ENCODE results near the gene UBE2L5. TPM values are rescaled to one million over a fixed set of nuclear protein-coding genes. Genes with fewer than 3 reads are reported as not detected.
"Not testable (repeated sequence)": the region's sequence is repeated elsewhere in the genome, so short reads cannot be mapped to it uniquely, and the experiment has no call there.

UBE2L5 gene
- total RNA-seq, 1 donor from 2014 or later, result not detected

DNA sequence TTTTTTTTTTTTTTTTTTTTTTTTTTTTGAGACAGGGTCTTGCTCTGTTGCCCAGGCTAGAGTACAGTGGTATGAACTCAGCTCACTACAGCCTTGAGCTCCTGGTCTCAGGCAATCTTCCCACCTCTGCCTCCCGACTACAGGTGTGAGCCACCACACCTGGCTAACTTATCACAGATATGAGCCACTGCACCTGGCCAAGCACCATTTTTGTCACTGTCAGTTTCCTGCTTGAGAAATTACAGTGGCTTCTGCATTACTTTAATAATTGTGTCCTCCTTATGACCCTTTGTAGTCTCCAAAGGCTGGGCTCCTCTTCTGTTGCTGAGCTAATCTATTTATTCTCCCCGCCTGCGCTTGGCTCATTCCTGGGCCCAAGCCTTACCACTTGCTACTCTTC is 16.0 kb downstream of the UBE2L5 start:
- DNase-seq (ENCODE audit: low read depth), result no peak
- TF ChIP-seq, protein P1, sequence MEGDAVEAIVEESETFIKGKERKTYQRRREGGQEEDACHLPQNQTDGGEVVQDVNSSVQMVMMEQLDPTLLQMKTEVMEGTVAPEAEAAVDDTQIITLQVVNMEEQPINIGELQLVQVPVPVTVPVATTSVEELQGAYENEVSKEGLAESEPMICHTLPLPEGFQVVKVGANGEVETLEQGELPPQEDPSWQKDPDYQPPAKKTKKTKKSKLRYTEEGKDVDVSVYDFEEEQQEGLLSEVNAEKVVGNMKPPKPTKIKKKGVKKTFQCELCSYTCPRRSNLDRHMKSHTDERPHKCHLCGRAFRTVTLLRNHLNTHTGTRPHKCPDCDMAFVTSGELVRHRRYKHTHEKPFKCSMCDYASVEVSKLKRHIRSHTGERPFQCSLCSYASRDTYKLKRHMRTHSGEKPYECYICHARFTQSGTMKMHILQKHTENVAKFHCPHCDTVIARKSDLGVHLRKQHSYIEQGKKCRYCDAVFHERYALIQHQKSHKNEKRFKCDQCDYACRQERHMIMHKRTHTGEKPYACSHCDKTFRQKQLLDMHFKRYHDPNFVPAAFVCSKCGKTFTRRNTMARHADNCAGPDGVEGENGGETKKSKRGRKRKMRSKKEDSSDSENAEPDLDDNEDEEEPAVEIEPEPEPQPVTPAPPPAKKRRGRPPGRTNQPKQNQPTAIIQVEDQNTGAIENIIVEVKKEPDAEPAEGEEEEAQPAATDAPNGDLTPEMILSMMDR (conservative IDR thresholded peaks at IDR 0.05; ENCODE audit: low read depth, low read length), result no peak

DNA sequence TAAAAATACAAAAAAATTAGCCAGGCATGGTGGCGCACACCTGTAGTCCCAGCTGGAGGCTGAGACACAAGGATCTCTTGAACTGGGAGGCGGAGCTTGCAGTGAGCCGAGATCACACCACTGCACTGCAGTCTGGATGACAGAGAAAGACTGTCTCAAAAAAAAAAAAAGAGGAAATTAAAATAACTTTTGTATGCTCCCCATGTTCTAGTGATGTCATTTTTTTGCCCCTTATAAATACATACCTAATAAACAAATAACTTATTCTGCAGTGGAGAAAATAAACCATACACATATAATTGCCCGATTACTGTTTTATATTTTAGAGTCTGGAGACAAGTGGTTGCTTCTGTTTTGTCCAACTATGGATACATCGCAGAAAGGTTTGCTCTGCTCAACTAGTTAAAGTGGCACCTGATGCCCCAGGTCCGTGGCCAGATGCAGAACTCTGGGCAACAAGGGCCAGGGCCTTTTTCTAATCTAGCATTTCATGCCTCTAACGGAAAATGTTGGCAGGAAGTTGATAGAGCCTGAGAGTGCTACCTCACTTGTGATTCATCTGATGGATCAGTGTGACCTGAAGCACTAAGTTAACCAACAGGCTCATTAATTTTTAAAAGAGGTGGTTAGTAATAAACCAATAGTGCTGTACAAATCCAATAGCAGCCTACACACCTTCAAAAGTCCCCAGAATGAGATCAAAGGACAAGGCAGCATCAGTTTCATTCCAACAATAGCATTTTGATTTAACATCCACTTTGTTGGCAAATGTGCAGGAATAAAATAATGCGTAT is 18.8 kb downstream of the UBE2L5 start:
- peak; percentile 85 for DNase-seq (ENCODE audit: low read depth)
- H3K4me3 ChIP-seq (ENCODE audit: low read depth, low read length), result no peak overlapping the region
- TF ChIP-seq, protein P1 (conservative IDR thresholded peaks at IDR 0.05; ENCODE audit: low read depth, low read length), result no peak

More for the DNA sequence above, 16.0 kb downstream of the UBE2L5 start:
- no peak overlapping the region for H3K4me3 ChIP-seq (ENCODE audit: low read depth, low read length)

DNA sequence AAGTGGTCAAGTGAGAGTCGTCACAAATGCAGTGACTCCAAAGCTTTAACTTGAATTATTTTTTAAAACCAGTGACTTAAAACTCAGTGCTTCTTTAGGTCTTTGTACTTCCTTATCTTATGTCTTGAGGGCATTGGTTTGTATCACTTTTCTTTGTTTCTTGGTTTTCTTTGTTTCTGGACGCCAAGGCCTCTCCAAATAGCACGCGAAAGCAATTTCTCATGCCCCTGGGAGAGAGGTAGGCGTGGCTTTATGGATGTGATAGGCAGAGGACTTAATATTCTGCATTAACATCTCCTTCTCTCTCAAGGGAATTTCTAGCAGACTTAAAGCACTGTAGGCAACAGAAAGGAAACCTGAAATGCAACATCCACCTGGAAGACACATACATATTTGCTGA is 20.6 kb downstream of the UBE2L5 start:
- no peak for DNase-seq (ENCODE audit: low read depth)
- no peak overlapping the region for H3K4me3 ChIP-seq (ENCODE audit: low read depth, low read length)
- TF ChIP-seq, protein P1 (conservative IDR thresholded peaks at IDR 0.05; ENCODE audit: low read depth, low read length), result no peak

DNA sequence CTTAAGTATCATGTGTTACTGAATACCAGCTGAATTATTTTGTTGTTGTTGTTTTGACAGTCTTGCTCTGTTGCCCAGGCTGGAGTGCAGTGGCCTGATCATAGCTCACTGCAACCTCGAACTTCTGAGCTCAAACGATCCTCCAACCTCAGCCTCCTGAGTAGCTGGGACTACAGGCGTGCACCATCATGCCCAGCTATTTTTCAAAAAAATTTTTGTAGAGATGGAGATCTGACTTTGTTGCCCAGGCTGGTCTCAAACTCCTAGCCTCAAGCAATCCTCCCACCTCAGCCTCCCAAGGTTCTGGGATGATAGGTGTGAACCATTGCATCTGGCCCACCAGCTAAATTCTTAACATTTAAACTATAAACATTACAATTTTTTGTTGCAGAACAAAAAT is 21.2 kb downstream of the UBE2L5 start:
- DNase-seq (ENCODE audit: low read depth); H3K4me3 ChIP-seq (ENCODE audit: low read depth, low read length): not testable (repeated sequence)

DNA sequence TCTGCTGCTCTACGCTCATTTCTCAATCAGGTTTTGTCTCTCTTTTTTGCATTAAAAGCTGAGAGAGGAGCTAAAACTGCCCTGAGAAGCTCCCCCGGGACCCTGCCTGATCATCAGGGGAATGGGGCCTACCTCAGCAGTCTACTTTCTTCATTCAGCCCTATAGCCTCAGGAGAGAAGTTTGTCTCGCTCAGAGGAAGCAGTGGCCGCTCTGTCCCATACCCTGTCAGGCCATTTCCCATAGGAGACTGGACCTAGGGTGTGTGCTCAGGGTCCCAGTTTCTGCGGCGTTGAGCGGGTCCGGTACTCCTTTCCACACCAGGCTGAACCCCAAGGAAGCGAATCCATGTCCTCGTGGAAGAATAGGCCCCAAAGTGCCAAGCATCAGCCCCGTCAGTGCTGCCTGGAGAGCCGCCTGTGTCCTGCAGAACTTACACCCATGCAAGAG is 21.7 kb downstream of the UBE2L5 start:
- H3K4me3 ChIP-seq (ENCODE audit: low read depth, low read length), result no peak overlapping the region
- TF ChIP-seq, protein P1 (conservative IDR thresholded peaks at IDR 0.05; ENCODE audit: low read depth, low read length), result no peak
- no peak for DNase-seq (ENCODE audit: low read depth)

DNA sequence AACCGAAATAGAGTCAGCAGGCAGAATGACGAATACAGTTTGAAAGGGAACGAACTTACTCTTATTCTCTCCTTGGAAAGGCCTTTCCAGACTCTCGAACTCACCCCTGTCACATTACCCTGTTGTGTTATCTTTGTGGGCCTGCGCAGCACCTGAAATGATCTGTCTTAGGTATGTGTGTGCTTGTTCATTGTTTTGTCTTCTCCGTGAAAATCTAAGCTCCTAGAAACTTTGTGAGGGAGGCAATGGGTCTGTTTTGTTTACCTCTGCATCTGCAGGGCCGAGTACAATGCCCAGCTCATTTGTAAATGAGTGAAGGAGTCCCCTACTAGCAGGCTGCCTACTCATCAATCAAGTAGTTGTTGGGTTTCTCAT is 23.8 kb downstream of the UBE2L5 start:
- DNase-seq (ENCODE audit: low read depth), result no peak
- peak overlapping the region; percentile 58 for H3K4me3 ChIP-seq (ENCODE audit: low read depth, low read length)
- TF ChIP-seq, protein P1 (conservative IDR thresholded peaks at IDR 0.05; ENCODE audit: low read depth, low read length), result no peak

DNA sequence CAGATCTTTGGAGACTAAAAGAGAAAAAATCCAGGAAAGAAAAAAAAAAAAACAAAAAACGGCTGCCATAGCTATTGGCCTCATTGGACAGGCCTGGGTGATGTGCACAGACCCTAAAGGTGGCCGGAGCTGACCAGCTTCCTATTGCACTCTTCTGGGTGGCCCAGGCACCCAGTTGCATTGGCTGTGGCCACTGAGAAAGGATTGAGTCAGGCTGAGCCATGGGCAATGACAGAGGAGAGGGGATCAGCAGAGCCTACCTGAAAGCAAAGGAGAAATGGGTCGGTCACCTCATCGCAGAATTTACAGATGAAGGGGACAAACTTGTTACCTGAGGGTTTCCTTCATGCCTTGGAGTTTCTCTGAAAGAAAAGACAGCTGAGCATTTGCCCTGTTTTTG is 26.1 kb downstream of the UBE2L5 start:
- TF ChIP-seq, protein P1 (conservative IDR thresholded peaks at IDR 0.05; ENCODE audit: low read depth, low read length), result no peak
- DNase-seq (ENCODE audit: low read depth), result no peak
- no peak overlapping the region for H3K4me3 ChIP-seq (ENCODE audit: low read depth, low read length)

Measured in epithelial cell of proximal tubule (primary cell).